HG02642 (cell line): ENCODE measurements around the gene CCDC91.
"Not testable (repeated sequence)": the region's sequence is repeated elsewhere in the genome, so short reads cannot be mapped to it uniquely, and the experiment has no call there.

Experiments
- ATAC-seq: cut with Tn5 transposase; IDR thresholded peaks from one replicate; pipeline ENCODE4 v1.9.1; 2021; ENCODE audit warnings: mild to moderate bottlenecking; ENCODE audit not compliant: unreplicated experiment, poor library complexity

The CCDC91 gene

GRCh38 chr12:28349196-28349595, 158.9 kb downstream of the CCDC91 start:
- ATAC-seq: no peak

- no peak for ATAC-seq
These were observed 160.2 kb downstream of the CCDC91 start for GRCh38 chr12:28350502-28350901.

DNA sequence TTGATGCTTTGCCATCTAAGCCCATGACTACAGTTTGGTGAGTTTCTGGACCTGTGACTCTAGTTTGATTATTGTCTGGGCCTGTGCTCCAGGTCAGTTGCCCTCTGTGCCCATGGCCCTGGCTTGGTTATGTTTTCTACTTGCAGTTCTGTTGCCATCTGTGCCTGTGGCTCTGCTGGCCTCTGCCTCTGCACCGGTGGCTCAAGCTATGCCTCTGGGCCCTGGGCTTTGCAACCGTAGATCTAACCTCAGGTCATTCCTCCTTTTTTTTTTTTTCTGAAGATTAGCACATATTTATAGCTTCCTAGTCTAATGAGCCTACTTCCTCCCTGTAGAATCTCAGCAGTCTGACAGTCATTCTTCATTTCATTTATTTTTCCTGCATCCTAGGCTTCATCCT, 161.2 kb downstream of the CCDC91 start:
- no peak for ATAC-seq

DNA sequence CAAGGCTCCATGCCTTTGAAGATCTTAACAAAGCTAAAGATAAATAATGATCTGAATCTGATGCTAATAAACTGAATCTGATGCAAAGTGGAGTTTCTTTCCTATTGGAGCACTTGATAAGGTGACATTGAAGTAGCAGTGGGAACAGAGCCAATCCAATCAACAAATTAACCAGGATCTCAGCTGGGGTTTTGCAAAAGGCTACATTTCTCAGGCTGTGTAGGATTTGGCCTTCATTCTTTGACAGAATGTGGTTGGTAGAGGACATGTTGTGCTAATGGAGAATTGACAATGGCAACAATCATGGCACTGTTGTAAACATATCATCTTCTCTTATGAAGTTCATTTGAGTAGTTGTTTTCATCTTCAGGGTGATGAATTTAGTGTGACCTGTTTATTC, 164.9 kb downstream of the CCDC91 start:
- no peak for ATAC-seq

DNA sequence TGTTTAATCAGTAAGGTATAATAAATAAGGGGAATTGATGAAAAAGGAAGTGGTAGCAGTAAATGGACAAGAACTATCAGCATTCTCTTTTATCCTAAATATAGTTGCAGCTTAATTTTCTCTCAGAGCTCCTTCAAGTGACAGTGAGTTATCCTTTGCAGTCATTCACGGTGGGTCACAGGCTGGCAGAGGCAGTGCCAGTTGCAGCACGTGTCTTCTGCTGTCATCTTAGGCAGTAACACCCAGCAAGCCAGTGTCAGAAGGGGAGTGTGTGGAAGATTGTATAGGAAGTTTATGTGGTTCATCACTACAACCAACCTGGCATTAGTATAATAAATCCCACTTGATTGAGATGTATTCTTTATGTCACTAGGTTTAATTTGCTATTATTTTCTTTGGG, 170.0 kb downstream of the CCDC91 start:
- no peak for ATAC-seq

DNA sequence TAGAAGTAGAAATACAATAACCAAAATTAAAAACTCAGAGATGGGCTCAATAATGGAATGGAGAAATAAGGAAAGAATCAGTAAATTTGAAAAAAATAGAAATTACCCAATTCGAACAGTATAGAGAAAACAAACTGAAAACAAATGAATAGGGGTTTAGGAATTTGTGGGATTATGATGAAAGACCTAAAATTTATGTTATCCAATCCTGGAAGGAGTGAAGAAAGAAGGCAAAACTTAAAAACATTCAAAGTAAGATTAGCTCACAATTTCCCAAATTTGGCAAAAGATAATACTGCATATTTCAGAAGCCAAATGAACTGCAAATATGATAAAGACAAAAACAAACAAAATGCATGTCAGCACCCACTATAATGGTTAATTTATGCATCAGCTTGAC, 177.1 kb downstream of the CCDC91 start:
- ATAC-seq: no peak

DNA sequence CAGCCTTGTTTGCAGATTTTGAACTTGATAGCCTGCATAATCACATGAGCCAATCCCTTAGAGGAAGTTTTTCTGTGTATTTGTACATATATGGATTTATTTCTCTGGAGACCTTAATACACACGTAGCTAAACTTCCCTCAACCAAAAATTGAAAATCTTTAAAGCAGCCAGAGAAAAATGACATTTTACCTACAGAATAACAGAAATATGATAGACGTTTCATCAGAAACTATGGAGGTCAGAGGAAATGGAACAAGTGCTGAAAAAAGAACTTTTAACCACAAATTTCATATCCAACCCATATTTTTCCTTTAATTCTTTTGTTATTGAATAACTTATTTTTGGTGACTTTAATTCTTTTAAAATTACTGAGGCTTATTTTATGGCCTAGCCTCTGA, 177.7 kb downstream of the CCDC91 start:
- no peak for ATAC-seq

GRCh38 chr12:28369483-28369882, 179.2 kb downstream of the CCDC91 start:
- ATAC-seq: no peak

GRCh38 chr12:28374556-28374955, 184.3 kb downstream of the CCDC91 start:
- no peak for ATAC-seq

- no peak for ATAC-seq
These were observed 188.5 kb downstream of the CCDC91 start for GRCh38 chr12:28378736-28379135.

GRCh38 chr12:28379779-28380178, 189.5 kb downstream of the CCDC91 start:
- not testable (repeated sequence) for ATAC-seq

DNA sequence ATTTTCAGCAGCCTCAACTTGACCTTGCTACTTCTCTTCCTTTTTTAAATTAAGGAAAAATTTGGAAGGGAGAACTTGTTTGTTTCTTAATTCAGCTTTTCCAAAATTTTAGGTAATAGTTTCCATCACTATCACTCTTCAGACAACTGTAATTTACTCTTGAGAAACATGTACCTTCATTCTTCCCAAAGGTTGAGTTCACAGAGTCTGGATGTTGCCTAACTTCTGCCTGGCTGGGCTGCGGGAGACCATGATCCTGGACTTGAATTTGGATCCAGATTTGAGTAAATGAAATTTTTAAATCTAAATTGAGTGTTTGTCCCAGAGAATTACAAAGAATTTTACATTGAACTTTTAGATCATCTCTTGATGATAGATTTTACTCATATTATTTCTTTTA, 193.1 kb downstream of the CCDC91 start:
- ATAC-seq: no peak

GRCh38 chr12:28388879-28389278, 198.6 kb downstream of the CCDC91 start:
- ATAC-seq: no peak

DNA sequence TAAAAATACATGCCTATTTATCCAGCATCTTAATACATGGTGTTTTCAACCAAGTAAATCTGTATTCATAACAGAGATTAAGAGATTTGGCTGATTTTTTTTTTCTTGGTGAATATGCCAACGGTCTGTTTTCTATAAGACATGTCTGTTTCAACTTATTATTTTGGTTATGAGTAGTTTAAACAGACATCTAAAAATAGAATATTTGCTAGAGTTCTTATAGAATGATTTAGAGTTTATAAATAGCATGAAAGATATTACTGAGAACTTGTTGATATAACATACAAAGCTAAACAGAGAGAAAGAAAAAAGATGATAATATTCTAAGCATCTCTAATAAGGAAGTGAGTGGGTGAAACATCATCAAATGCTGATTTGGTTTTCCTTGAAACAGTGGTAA, 199.9 kb downstream of the CCDC91 start:
- no peak for ATAC-seq

DNA sequence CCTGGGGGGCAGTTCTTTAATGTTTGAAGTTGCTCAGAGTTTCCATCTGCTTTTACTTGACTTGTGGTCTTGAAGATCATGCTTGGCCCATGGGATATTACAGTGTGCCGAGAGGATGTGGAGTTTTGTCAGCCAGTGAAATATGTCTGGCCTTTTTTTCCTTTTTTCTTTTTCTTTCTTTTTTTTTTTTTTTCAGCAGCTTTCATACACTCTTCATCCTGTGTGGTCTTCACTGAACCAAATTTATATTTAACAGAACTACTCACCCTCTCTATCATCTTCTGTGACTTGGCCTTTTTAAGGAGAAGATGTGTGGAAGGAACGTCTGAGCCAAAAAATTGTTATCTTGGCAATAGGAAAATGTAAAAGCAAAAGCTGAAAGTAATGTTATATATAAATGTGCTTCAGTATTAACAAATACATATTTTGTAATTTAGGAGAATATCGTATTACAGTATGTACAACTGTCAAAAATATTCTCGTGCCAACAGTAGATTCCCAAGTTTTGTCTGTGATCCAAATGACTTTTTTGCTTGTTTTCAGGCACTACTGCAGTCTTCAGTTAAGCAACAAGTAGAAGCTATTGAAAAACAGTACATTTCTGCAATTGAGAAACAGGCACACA, 200.6 kb downstream of the CCDC91 start:
- ATAC-seq: no peak

DNA sequence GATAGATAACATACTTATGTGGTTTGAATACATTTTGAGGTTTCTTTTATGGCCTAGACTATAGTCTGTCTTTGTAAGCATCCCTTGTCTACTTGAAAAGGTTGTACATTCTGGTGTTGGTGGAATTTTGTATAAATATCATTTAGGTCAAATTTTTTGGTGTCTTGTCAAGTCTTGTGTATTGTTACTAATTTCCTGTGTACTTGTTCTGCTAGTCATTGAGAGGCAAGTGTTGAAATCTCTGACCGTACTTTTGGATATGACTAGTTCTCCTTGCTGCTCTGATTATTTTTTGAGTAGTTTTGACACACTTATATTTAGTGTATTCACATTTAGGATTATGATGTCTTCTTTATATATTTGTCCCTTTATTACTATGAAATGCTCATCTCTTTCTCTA, 219.6 kb downstream of the CCDC91 start:
- ATAC-seq: no peak

GRCh38 chr12:28413460-28414109, 223.3 kb downstream of the CCDC91 start:
- no peak for ATAC-seq

DNA sequence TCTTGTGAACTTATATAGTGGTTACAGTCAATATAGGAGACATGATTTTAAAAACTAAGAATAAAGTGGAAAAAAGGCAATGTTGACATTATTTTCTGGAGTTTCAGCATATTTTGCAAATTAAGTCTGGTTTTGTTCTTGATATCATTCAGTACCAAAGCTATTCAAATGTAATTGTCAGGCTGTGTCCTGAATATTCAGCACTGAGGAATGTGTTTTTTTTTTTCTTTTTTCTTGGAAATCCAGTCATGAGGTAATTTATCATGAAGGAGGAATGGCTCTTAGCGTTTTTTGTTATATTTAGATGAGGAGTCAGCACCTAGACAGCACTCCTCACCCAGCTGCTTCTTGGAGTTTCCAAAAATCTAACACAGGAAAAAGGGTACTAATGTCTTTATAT, 225.5 kb downstream of the CCDC91 start:
- no peak for ATAC-seq

GRCh38 chr12:28421374-28421773, 231.1 kb downstream of the CCDC91 start:
- ATAC-seq: no peak

GRCh38 chr12:28424965-28425364, 234.7 kb downstream of the CCDC91 start:
- no peak for ATAC-seq

DNA sequence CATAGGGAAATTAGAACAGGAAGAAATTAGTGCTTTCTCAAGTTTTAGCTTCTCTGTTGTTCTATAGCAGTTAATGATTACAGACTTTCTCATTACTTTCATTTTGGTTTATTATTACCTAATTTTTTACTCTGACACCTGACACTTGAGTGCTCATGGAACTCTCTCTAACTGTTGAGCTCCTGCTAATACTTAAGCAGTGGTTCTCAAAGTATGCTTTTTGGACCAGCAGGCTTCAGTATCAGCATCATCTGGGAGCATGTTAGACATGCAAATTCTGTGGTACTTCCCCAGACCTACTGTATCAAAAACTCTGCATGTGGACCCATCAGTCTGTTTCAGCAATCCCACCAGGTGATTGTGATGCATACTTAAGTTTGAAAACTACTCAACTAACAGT, 235.3 kb downstream of the CCDC91 start:
- no peak for ATAC-seq

DNA sequence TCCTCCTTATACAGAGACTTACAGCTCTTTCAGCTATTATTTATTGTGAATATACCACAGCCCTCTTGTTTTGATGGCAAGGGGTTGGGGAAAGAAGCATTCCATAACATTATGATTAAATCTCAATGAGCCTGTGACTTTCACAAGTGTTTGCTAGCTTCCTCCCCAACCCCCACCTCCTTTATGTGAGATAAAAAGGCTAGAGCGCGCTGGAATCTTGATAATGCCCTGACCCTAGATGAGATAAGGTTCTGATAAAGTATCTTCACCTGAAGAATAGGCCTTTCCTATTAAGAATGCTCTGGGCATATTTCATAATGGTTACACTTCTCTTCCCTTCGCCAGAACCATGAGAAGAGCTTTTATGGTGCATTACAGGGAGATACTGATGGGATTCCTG, 236.8 kb downstream of the CCDC91 start:
- no peak for ATAC-seq
